Panc1 (cell line): ENCODE results near the gene ZNF699.

Experiments used
- POLR2AphosphoS5 ChIP-seq: IDR thresholded peaks from 2 replicates; pipeline ENCODE4 v1.6.1; 2012; ENCODE audit warnings: mild to moderate bottlenecking, low read depth, low read length, moderate library complexity
- SIN3A ChIP-seq: IDR thresholded peaks from 2 replicates; pipeline ENCODE4 v1.6.1; 2012; ENCODE audit warnings: low read depth, mild to moderate bottlenecking, low read length, moderate library complexity, borderline replicate concordance; ENCODE audit not compliant: insufficient read depth
- TF ChIP-seq, protein P1 (sequence below): fragments of 450-650 bp; IDR thresholded peaks from 2 replicates; pipeline ENCODE4 v1.5.1; 2017; ENCODE audit warnings: mild to moderate bottlenecking
- TF ChIP-seq, protein P2 (sequence below), 2 experiments: IDR thresholded peaks; 2 replicates each; pipeline ENCODE4 v1.6.1; 2011 to 2012; ENCODE audit warnings: low read depth in 2 of 2, control low read depth in 1 of 2, low read length in 1 of 2, mild to moderate bottlenecking in 1 of 2, moderate library complexity in 1 of 2; ENCODE audit not compliant: insufficient read depth in 1 of 2

DNA sequence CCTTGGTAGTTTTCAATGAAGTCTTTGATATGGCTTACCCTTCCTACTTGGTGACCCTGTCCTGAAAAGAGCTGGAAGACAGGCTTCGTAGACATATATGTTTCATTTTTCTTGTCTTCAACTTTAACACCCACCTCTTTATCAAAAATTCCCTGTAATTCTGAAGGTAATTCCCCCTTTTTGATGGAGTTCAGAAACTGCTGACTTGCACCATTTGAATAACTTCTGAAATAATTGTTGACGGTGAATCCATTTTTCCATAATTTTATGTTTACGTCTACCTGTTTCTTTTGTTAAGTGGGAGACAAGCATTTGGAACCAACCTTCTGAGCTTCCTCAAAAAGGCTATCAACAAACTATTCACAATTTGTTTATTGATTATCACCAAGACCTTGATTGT lies 38.6 kb upstream of the ZNF699 start:
- TF ChIP-seq, protein P1, sequence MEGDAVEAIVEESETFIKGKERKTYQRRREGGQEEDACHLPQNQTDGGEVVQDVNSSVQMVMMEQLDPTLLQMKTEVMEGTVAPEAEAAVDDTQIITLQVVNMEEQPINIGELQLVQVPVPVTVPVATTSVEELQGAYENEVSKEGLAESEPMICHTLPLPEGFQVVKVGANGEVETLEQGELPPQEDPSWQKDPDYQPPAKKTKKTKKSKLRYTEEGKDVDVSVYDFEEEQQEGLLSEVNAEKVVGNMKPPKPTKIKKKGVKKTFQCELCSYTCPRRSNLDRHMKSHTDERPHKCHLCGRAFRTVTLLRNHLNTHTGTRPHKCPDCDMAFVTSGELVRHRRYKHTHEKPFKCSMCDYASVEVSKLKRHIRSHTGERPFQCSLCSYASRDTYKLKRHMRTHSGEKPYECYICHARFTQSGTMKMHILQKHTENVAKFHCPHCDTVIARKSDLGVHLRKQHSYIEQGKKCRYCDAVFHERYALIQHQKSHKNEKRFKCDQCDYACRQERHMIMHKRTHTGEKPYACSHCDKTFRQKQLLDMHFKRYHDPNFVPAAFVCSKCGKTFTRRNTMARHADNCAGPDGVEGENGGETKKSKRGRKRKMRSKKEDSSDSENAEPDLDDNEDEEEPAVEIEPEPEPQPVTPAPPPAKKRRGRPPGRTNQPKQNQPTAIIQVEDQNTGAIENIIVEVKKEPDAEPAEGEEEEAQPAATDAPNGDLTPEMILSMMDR: no peak
- TF ChIP-seq POLR2AphosphoS5 (no peak), SIN3A (no peak)
- TF ChIP-seq, protein P2, sequence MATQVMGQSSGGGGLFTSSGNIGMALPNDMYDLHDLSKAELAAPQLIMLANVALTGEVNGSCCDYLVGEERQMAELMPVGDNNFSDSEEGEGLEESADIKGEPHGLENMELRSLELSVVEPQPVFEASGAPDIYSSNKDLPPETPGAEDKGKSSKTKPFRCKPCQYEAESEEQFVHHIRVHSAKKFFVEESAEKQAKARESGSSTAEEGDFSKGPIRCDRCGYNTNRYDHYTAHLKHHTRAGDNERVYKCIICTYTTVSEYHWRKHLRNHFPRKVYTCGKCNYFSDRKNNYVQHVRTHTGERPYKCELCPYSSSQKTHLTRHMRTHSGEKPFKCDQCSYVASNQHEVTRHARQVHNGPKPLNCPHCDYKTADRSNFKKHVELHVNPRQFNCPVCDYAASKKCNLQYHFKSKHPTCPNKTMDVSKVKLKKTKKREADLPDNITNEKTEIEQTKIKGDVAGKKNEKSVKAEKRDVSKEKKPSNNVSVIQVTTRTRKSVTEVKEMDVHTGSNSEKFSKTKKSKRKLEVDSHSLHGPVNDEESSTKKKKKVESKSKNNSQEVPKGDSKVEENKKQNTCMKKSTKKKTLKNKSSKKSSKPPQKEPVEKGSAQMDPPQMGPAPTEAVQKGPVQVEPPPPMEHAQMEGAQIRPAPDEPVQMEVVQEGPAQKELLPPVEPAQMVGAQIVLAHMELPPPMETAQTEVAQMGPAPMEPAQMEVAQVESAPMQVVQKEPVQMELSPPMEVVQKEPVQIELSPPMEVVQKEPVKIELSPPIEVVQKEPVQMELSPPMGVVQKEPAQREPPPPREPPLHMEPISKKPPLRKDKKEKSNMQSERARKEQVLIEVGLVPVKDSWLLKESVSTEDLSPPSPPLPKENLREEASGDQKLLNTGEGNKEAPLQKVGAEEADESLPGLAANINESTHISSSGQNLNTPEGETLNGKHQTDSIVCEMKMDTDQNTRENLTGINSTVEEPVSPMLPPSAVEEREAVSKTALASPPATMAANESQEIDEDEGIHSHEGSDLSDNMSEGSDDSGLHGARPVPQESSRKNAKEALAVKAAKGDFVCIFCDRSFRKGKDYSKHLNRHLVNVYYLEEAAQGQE (IDR thresholded peaks at IDR 0.05; ENCODE audit: insufficient read depth in 1 of 2, low read depth in 2 of 2, low read length in 1 of 2): no peak
